HG03469 (cell line): ENCODE data around the gene MED9.
"Not testable (repeated sequence)": the region's sequence is repeated elsewhere in the genome, so short reads cannot be mapped to it uniquely, and the experiment has no call there.

Experiments used
- ATAC-seq: cut with Tn5 transposase; IDR thresholded peaks from one replicate; pipeline ENCODE4 v1.9.1; 2021; ENCODE audit warnings: mild to moderate bottlenecking, moderate library complexity, moderate number of reproducible peaks; ENCODE audit not compliant: unreplicated experiment

The MED9 gene

GRCh38 chr17:17454700-17455099 lies 22.1 kb upstream of the MED9 start:
- not testable (repeated sequence) for ATAC-seq

GRCh38 chr17:17455173-17455572 lies 21.6 kb upstream of the MED9 start:
- no peak for ATAC-seq

- ATAC-seq, result no peak
These were observed 20.5 kb upstream of the MED9 start for GRCh38 chr17:17456251-17456650.

- ATAC-seq, result no peak
These were observed 19.1 kb upstream of the MED9 start for GRCh38 chr17:17457680-17458079.

GRCh38 chr17:17460038-17460437 lies 16.8 kb upstream of the MED9 start:
- no peak for ATAC-seq

GRCh38 chr17:17462048-17462824 lies 14.6 kb upstream of the MED9 start:
- no peak for ATAC-seq

- ATAC-seq, result no peak
These were observed 13.0 kb upstream of the MED9 start for GRCh38 chr17:17463821-17464220.

GRCh38 chr17:17465878-17466277 lies 10.9 kb upstream of the MED9 start:
- not testable (repeated sequence) for ATAC-seq

GRCh38 chr17:17466511-17466910 lies 10.3 kb upstream of the MED9 start:
- ATAC-seq, result no peak

- ATAC-seq, result no peak
These were observed 9.8 kb upstream of the MED9 start for GRCh38 chr17:17467016-17467415.

- ATAC-seq, result no peak
These were observed 9.1 kb upstream of the MED9 start for GRCh38 chr17:17467720-17468119.

- no peak for ATAC-seq
These were observed 8.4 kb upstream of the MED9 start for GRCh38 chr17:17468217-17469010.

- ATAC-seq, result no peak
These were observed 7.4 kb upstream of the MED9 start for GRCh38 chr17:17469358-17469757.

GRCh38 chr17:17469996-17470395 lies 6.8 kb upstream of the MED9 start:
- no peak for ATAC-seq

GRCh38 chr17:17472333-17472920 lies 4.4 kb upstream of the MED9 start:
- no peak for ATAC-seq

- ATAC-seq, result no peak
These were observed 2.5 kb upstream of the MED9 start for GRCh38 chr17:17474341-17474740.

- ATAC-seq, result no peak
These were observed 2.4 kb downstream of the MED9 start for GRCh38 chr17:17479209-17479608.

- ATAC-seq, result no peak
These were observed 3.9 kb downstream of the MED9 start for GRCh38 chr17:17480593-17481148.

GRCh38 chr17:17481860-17482259 lies 5.1 kb downstream of the MED9 start:
- no peak for ATAC-seq

GRCh38 chr17:17484451-17484899 lies 7.7 kb downstream of the MED9 start:
- ATAC-seq, result no peak

GRCh38 chr17:17485420-17485819 lies 8.6 kb downstream of the MED9 start:
- ATAC-seq, result no peak
